K562 (cell line): ENCODE measurements around the gene WDR20. TPM values are rescaled to one million over a fixed set of nuclear protein-coding genes. Genes with fewer than 3 reads are reported as not detected.

Experiments used
- ATAC-seq: fragments of 200-7000 bp; cut with Tn5 transposase; 3 replicates; pipeline ENCODE4 v1.9.1; 2020; ENCODE audit warnings: moderate library complexity
- BruUV-seq: library from RNA; stranded (reverse); fragments of 400-500 nt; replicated peaks from 2 replicates; lab custom pipeline; 2021; lab: Mats Ljungman, UMichigan
- CTCF ChIA-PET: fragments of 300-600 bp; formaldehyde crosslinking; extraction: SDS; loops from one replicate; lab custom pipeline; 2021; ENCODE audit warnings: low intra/inter-chr PET ratio; lab: Yijun Ruan, JAX
- POLR2A ChIA-PET: fragments of 300-600, 350-650 bp; sonication (Branson Sonifier 250); formaldehyde crosslinking; extraction: SDS; loops from one replicate; lab custom pipeline; 2021; ENCODE audit warnings: antibody characterized with exemption, inconsistent platforms; lab: Yijun Ruan, JAX
- DNase-seq, 4 experiments: peaks; one replicate each; pipeline versions ENCODE4 v3.0.0 to v3.0.0-alpha.2; 2011 to 2018; ENCODE audit warnings: low spot score in 3 of 4, mixed read lengths in 3 of 4; ENCODE audit errors: extremely low read depth in 1 of 4
- FAIRE-seq: peaks from 2 replicates; lab custom pipeline; 2011; peaks lifted over from hg19 to GRCh38; lab: Jason Lieb, UNC
- H2AFZ ChIP-seq: 2 replicates; pipeline ENCODE4 v1.6.0; 2011; ENCODE audit warnings: low read depth, low read length, control low read depth, inconsistent platforms
- H3K27ac ChIP-seq: fragments of 200-600 bp; 3 replicates; pipeline ENCODE4 v1.8.0; 2011; ENCODE audit warnings: low read depth, mild to moderate bottlenecking, control low read depth, inconsistent platforms, low read length, moderate library complexity, mixed read lengths; ENCODE audit errors: extremely low read depth
- H3K27me3 ChIP-seq, 2 experiments: fragments of 300-600 bp in 1 of 2; 2 replicates in 1 of 2; 3 replicates in 1 of 2; pipeline versions ENCODE4 v1.6.0 to v1.8.0; 2011; ENCODE audit warnings: inconsistent platforms in 2 of 2, low read length in 2 of 2, mild to moderate bottlenecking in 1 of 2, mixed read lengths in 1 of 2, moderate library complexity in 1 of 2; ENCODE audit not compliant: control insufficient read depth in 2 of 2, insufficient read depth in 2 of 2
- H3K36me3 ChIP-seq: fragments of 300-600 bp; 3 replicates; pipeline ENCODE4 v1.8.0; 2011; ENCODE audit warnings: mild to moderate bottlenecking, low read length, inconsistent platforms; ENCODE audit not compliant: control insufficient read depth, insufficient read depth
- H3K4me1 ChIP-seq, 2 experiments: fragments of 200-600 bp in 1 of 2; replicated peaks in 1 of 2; 2 replicates in 1 of 2; 3 replicates in 1 of 2; pipeline versions ENCODE4 v1.5.1 to v1.8.0; 2011; ENCODE audit warnings: inconsistent platforms in 2 of 2, low read length in 2 of 2, mild to moderate bottlenecking in 1 of 2, mixed read lengths in 1 of 2, moderate library complexity in 1 of 2; ENCODE audit not compliant: control insufficient read depth in 2 of 2, insufficient read depth in 2 of 2
- H3K4me2 ChIP-seq: 2 replicates; pipeline ENCODE4 v1.6.1; 2011; ENCODE audit warnings: low read length, control low read depth, inconsistent platforms, mixed read lengths; ENCODE audit not compliant: insufficient read depth
- H3K4me3 ChIP-seq: fragments of 200-600 bp; sonication (generic), shearing (Covaris generic); 2 replicates; pipeline ENCODE4 v1.5.1; 2016; ENCODE audit warnings: control low read depth, inconsistent platforms
- H3K79me2 ChIP-seq: fragments of 200-600 bp; 3 replicates; pipeline ENCODE4 v1.8.0; 2011; ENCODE audit warnings: low read length, inconsistent platforms; ENCODE audit not compliant: control insufficient read depth, insufficient read depth
- H3K9ac ChIP-seq, 2 experiments: 2 replicates each; pipeline versions ENCODE4 v1.6.0 to v1.6.1; 2011; ENCODE audit warnings: low read depth in 2 of 2, low read length in 2 of 2, control low read depth in 1 of 2, inconsistent platforms in 1 of 2, mild to moderate bottlenecking in 1 of 2, mixed read lengths in 1 of 2; ENCODE audit not compliant: insufficient read depth in 1 of 2
- H3K9me1 ChIP-seq: one replicate; pipeline ENCODE4 v1.6.0; 2011; ENCODE audit warnings: inconsistent platforms, mild to moderate bottlenecking, low read length, moderate library complexity; ENCODE audit not compliant: control insufficient read depth, insufficient read depth
- H3K9me3 ChIP-seq: replicated peaks from 2 replicates; pipeline ENCODE4 v1.5.1; 2011; ENCODE audit warnings: low read depth, low read length, inconsistent platforms; ENCODE audit not compliant: control insufficient read depth, insufficient read depth
- H4K20me1 ChIP-seq: replicated peaks from 2 replicates; pipeline ENCODE4 v1.6.1; 2011; ENCODE audit warnings: low read length, inconsistent platforms, mixed read lengths; ENCODE audit not compliant: control insufficient read depth, insufficient read depth
- ADNP ChIP-seq: fragments of 200-800 bp; sonication (Bioruptor generic); IDR thresholded peaks from 2 replicates; pipeline ENCODE4 v1.6.1; 2016; ENCODE audit warnings: missing genetic modification characterization, missing compliant biosample characterization
- E2F1 ChIP-seq: sonication (generic); formaldehyde crosslinking; IDR thresholded peaks from 2 replicates; pipeline ENCODE4 v1.8.1; 2023; ENCODE audit warnings: mild to moderate bottlenecking, missing genetic modification reagents, moderate library complexity
- HDGF ChIP-seq: fragments of 450-650 bp; IDR thresholded peaks from 2 replicates; pipeline ENCODE4 v1.6.1; 2016
- RUNX1 ChIP-seq: sonication (generic); IDR thresholded peaks from 2 replicates; pipeline ENCODE4 v1.6.1; 2016; ENCODE audit warnings: antibody characterized with exemption, low read depth
- SOX6 ChIP-seq: fragments of 450-650 bp; IDR thresholded peaks from 2 replicates; pipeline ENCODE4 v1.6.1; 2014; ENCODE audit warnings: mild to moderate bottlenecking
- TCFL5 ChIP-seq: fragments of 250-450 bp; sonication (Bioruptor Pico); conservative IDR thresholded peaks from 2 replicates; pipeline ENCODE4 v1.6.1; 2021; ENCODE audit warnings: mild to moderate bottlenecking, moderate library complexity, matching md5 sums
- TSC22D4 ChIP-seq: fragments of 450-650 bp; IDR thresholded peaks from 2 replicates; pipeline ENCODE4 v1.6.1; 2016; ENCODE audit warnings: missing genetic modification characterization, missing biosample characterization, control low read depth
- XRCC5 ChIP-seq: fragments of 200-400 bp; formaldehyde crosslinking; IDR thresholded peaks from 2 replicates; pipeline ENCODE4 v1.6.1; 2017; ENCODE audit warnings: low read depth, mild to moderate bottlenecking, low read length
- ZKSCAN1 ChIP-seq: fragments of 150-350 bp; IDR thresholded peaks from 2 replicates; pipeline ENCODE4 v1.6.1; 2016; ENCODE audit warnings: low read depth, low read length
- ZNF12 ChIP-seq: sonication (generic); formaldehyde crosslinking; IDR thresholded peaks from 2 replicates; pipeline ENCODE4 v1.4.0; 2020; ENCODE audit warnings: mild to moderate bottlenecking, missing genetic modification reagents
- ZNF121 ChIP-seq: sonication (generic); formaldehyde crosslinking; conservative IDR thresholded peaks from 2 replicates; pipeline ENCODE4 v1.8.0; 2022; ENCODE audit warnings: missing genetic modification reagents
- WGBS: fragments of 100-300 bp; shearing (Covaris generic); methylation state at CpG from one replicate; pipeline ENCODE4 v1.1.6; 2016; ENCODE audit warnings: low coverage, mixed read lengths; ENCODE audit not compliant: insufficient coverage; ENCODE audit errors: missing lambda C conversion rate; 5-methylcytosine and 5-hydroxymethylcytosine counted together
- in situ Hi-C: fragments of 300-500 bp; cut with MboI; formaldehyde crosslinking; loops from 4 replicates; pipeline ENCODE4 v1.15.0; 2018; ENCODE audit warnings: inconsistent platforms, mixed read lengths
- intact Hi-C: fragments of 100-400 bp; cut with micrococcal nuclease; formaldehyde crosslinking; loops from 2 replicates; pipeline ENCODE4 v1.14.2; 2022
- polyA plus RNA-seq, 8 experiments: library from polyadenylated mRNA; depleted of rRNA in 4 of 8; stranded (reverse) in 5 of 8; unstranded in 3 of 8; fragments of >200 nt; fragmentation: Nextera tagmentation in 2 of 8; fragmentation: Illumina TruSeq in 1 of 8; extraction: Ambion mirVana in 2 of 8; extraction: Trizol in 1 of 8; gene quantifications; 2 replicates each; pipeline versions ENCODE4 v1.2.1 to v1.2.3, GENCODE V29; 2011 to 2014; ENCODE audit warnings: inconsistent platforms in 1 of 8, missing spikeins in 1 of 8
- total RNA-seq, 7 experiments: library from RNA; depleted of rRNA in 6 of 7; stranded (reverse); fragments of >200 nt in 6 of 7; fragmentation: Illumina TruSeq in 2 of 7; extraction: Trizol in 2 of 7; gene quantifications; 2 replicates each; pipeline versions ENCODE4 v1.2.1 to v1.2.3, GENCODE V29; 2011 to 2021; ENCODE audit warnings: low replicate concordance in 1 of 7
- TF ChIP-seq, protein P1 (sequence below): fragments of 450-650 bp; formaldehyde crosslinking; IDR thresholded peaks from 2 replicates; pipeline ENCODE4 v1.4.0; 2020; ENCODE audit warnings: mild to moderate bottlenecking
- TF ChIP-seq, protein P2 (sequence below): sonication (generic); formaldehyde crosslinking; IDR thresholded peaks from 2 replicates; pipeline ENCODE4 v1.8.0; 2023; ENCODE audit warnings: mild to moderate bottlenecking, missing genetic modification reagents
- TF ChIP-seq, protein P3 (sequence below), 3 experiments: fragments of 200-800 bp in 1 of 3; sonication (Bioruptor generic) in 1 of 3; sonication (generic) in 1 of 3; formaldehyde crosslinking in 1 of 3; IDR thresholded peaks; 2 replicates each; pipeline versions ENCODE4 v1.6.1 to v1.8.0; 2016 to 2022; ENCODE audit warnings: mild to moderate bottlenecking in 2 of 3, missing compliant biosample characterization in 2 of 3, missing genetic modification characterization in 2 of 3, missing genetic modification reagents in 1 of 3

The WDR20 gene
- total and polyA plus RNA-seq, 9 of the 15 experiments (the other 6 are each of a cell fraction or from before 2014, with no cell fraction given), result 7.0 to 15.3 (median 11.8) TPM

GRCh38 chr14:102158797-102159196 lies 19.1 kb downstream of the WDR20 start:
- WGBS, result 95% methylated on average over 7 of the region's 8 CpGs

More at GRCh38 chr14:102158797-102159196, 19.1 kb downstream of the WDR20 start:
- no peak overlapping the region for H3K4me3 ChIP-seq
- no peaks in the 10 kb centered on the region for H3K9me1 ChIP-seq
- no peak for FAIRE-seq
- in situ Hi-C loops (no loop called here), intact Hi-C loops (no loop called here)
- no TSS peak for BruUV-seq
- ATAC-seq, result no peak
- peaks cover 70% of the 10 kb centered on the region for H3K79me2 ChIP-seq
- peaks cover 5 to 27% of the 10 kb centered on the region in 2 experiments for H3K4me1 ChIP-seq
- no peak overlapping the region for H2AFZ ChIP-seq
- ChIA-PET POLR2A (interaction anchor here (1.0 kb wide), 1 partner anchor 9 kb away, joined by 3 read pairs; no protein-coding TSS in a partner anchor), CTCF (no interaction called here)
- H3K27ac ChIP-seq, result no peak overlapping the region
- no peaks in the 10 kb centered on the region; the same call in 2 of the 3 replicates for H3K36me3 ChIP-seq
- peaks cover 9% of the 10 kb centered on the region; the same call in 1 of the 2 replicates for H4K20me1 ChIP-seq
- no peaks in the 10 kb centered on the region for H3K27me3 ChIP-seq
- DNase-seq, result no peak
- TF ChIP-seq TCFL5 (CRISPR knock-in tag) (no peak), XRCC5 (no peak), ADNP (tag) (no peak), RUNX1 (no peak), ZKSCAN1 (no peak), SOX6 (no peak), ZNF12 (CRISPR knock-in tag) (no peak), ZNF121 (CRISPR knock-in tag) (no peak), E2F1 (no peak), HDGF (no peak), TSC22D4 (tag) (no peak)
- TF ChIP-seq, protein P1, sequence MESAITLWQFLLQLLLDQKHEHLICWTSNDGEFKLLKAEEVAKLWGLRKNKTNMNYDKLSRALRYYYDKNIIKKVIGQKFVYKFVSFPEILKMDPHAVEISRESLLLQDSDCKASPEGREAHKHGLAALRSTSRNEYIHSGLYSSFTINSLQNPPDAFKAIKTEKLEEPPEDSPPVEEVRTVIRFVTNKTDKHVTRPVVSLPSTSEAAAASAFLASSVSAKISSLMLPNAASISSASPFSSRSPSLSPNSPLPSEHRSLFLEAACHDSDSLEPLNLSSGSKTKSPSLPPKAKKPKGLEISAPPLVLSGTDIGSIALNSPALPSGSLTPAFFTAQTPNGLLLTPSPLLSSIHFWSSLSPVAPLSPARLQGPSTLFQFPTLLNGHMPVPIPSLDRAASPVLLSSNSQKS (CRISPR knock-in tag), result no peak
- TF ChIP-seq, protein P2, sequence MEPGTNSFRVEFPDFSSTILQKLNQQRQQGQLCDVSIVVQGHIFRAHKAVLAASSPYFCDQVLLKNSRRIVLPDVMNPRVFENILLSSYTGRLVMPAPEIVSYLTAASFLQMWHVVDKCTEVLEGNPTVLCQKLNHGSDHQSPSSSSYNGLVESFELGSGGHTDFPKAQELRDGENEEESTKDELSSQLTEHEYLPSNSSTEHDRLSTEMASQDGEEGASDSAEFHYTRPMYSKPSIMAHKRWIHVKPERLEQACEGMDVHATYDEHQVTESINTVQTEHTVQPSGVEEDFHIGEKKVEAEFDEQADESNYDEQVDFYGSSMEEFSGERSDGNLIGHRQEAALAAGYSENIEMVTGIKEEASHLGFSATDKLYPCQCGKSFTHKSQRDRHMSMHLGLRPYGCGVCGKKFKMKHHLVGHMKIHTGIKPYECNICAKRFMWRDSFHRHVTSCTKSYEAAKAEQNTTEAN (CRISPR knock-in tag), result no peak
- TF ChIP-seq, protein P3, sequence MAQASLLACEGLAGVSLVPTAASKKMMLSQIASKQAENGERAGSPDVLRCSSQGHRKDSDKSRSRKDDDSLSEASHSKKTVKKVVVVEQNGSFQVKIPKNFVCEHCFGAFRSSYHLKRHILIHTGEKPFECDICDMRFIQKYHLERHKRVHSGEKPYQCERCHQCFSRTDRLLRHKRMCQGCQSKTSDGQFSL (CRISPR knock-in tag; IDR thresholded peaks at IDR 0.05), result no peak
- TF ChIP-seq, protein P3 (tag; IDR thresholded peaks at IDR 0.05), result no peak
- TF ChIP-seq, all 486 proteins: peak for 0
- H3K4me2 ChIP-seq, result no peak overlapping the region
- no peak overlapping the region for H3K9ac ChIP-seq
- no peaks in the 10 kb centered on the region for H3K9me3 ChIP-seq
